A549 (cell line): ENCODE results near the gene GABRA5. TPM values are rescaled to one million over a fixed set of nuclear protein-coding genes. Genes with fewer than 3 reads are reported as not detected.

Experiments used
- ATAC-seq, 2 experiments: fragments of 200-7000 bp in 1 of 2; fragments of >200 bp in 1 of 2; cut with Nextera tagmentation in 1 of 2; cut with Tn5 transposase in 1 of 2; 3 replicates each; pipeline versions ENCODE4 v1.8.0 to v1.9.1; 2018 to 2020; ENCODE audit warnings: mild to moderate bottlenecking in 1 of 2, moderate library complexity in 1 of 2
- CTCF ChIA-PET: fragments of 300-600 bp; sonication (Branson Sonifier 250); formaldehyde crosslinking; extraction: SDS; loops from one replicate; lab custom pipeline; 2021; ENCODE audit warnings: antibody characterized with exemption, inconsistent platforms; lab: Yijun Ruan, JAX
- POLR2A ChIA-PET: fragments of 350-600 bp; formaldehyde crosslinking; extraction: SDS; loops from one replicate; lab custom pipeline; 2021; ENCODE audit warnings: antibody characterized with exemption, inconsistent platforms; lab: Yijun Ruan, JAX
- DNase-seq, 2 experiments: peaks; one replicate each; pipeline versions ENCODE4 v3.0.0 to v3.0.0-alpha.2; 2011 to 2016; ENCODE audit warnings: low read depth in 1 of 2, low spot score in 1 of 2
- FAIRE-seq: peaks from 2 replicates; lab custom pipeline; 2011; peaks lifted over from hg19 to GRCh38; lab: Jason Lieb, UNC
- H3K27ac ChIP-seq, 2 experiments: fragments of >200 bp; sonication (Bioruptor Twin); formaldehyde crosslinking; 3 replicates each; pipeline ENCODE4 v1.5.1; 2016 to 2017
- H3K4me1 ChIP-seq: fragments of >200 bp; sonication (Bioruptor Twin); formaldehyde crosslinking; 3 replicates; pipeline ENCODE4 v1.6.1; 2016
- H3K4me2 ChIP-seq: fragments of >200 bp; sonication (Bioruptor Twin); formaldehyde crosslinking; 3 replicates; pipeline ENCODE4 v1.6.1; 2016
- H3K4me3 ChIP-seq: fragments of >200 bp; sonication (Bioruptor Twin); formaldehyde crosslinking; 3 replicates; pipeline ENCODE4 v1.5.1; 2016
- H3K9me3 ChIP-seq: fragments of >200 bp; sonication (Bioruptor Twin); formaldehyde crosslinking; 3 replicates; pipeline ENCODE4 v1.6.1; 2016
- CHD2 ChIP-seq: fragments of 150-350 bp; IDR thresholded peaks from 2 replicates; pipeline ENCODE4 v1.6.1; 2014; ENCODE audit warnings: low read length; ENCODE audit not compliant: partially characterized antibody
- EHMT2 ChIP-seq: fragments of 200-600 bp; sonication (generic); IDR thresholded peaks from 2 replicates; pipeline ENCODE4 v1.6.1; 2016; ENCODE audit warnings: antibody characterized with exemption, low read depth, mild to moderate bottlenecking, moderate library complexity
- HES2 ChIP-seq: fragments of >200 bp; sonication (Bioruptor Twin); formaldehyde crosslinking; IDR thresholded peaks from 2 replicates; pipeline ENCODE4 v1.6.1; 2016
- HOXA7 ChIP-seq: fragments of 250-450 bp; sonication (Bioruptor Pico); IDR thresholded peaks from 2 replicates; pipeline ENCODE4 v1.5.0; 2020; ENCODE audit warnings: mild to moderate bottlenecking, moderate library complexity
- HOXB5 ChIP-seq: fragments of 250-450 bp; sonication (Bioruptor Pico); IDR thresholded peaks from 2 replicates; pipeline ENCODE4 v1.5.0; 2020; ENCODE audit warnings: mild to moderate bottlenecking, moderate library complexity
- MAFK ChIP-seq: fragments of 450-650 bp; IDR thresholded peaks from 2 replicates; pipeline ENCODE4 v1.6.1; 2014; ENCODE audit not compliant: partially characterized antibody
- NFE2L2 ChIP-seq: fragments of 150-350 bp; conservative IDR thresholded peaks from 2 replicates; pipeline ENCODE4 v1.6.1; 2014; ENCODE audit warnings: low read length
- RAD21 ChIP-seq, 2 experiments: fragments of >200 bp in 1 of 2; sonication (Bioruptor Twin) in 1 of 2; formaldehyde crosslinking in 1 of 2; IDR thresholded peaks in 1 of 2; conservative IDR thresholded peaks in 1 of 2; 2 replicates in 1 of 2; 3 replicates in 1 of 2; pipeline ENCODE4 v1.6.1; 2012 to 2018; ENCODE audit warnings: inconsistent platforms in 1 of 2
- RARB ChIP-seq: fragments of 250-450 bp; sonication (Bioruptor Pico); IDR thresholded peaks from 2 replicates; pipeline ENCODE4 v1.8.0; 2021; ENCODE audit warnings: mild to moderate bottlenecking, moderate library complexity
- RCOR1 ChIP-seq: fragments of 150-350 bp; IDR thresholded peaks from 2 replicates; pipeline ENCODE4 v1.6.1; 2014; ENCODE audit warnings: antibody characterized with exemption, low read length, low read depth
- SMC3 ChIP-seq: fragments of >200 bp; sonication (Bioruptor Twin); formaldehyde crosslinking; IDR thresholded peaks from 3 replicates; pipeline ENCODE4 v1.6.1; 2018; ENCODE audit warnings: inconsistent platforms
- TFCP2L1 ChIP-seq: fragments of 250-450 bp; sonication (Bioruptor Pico); IDR thresholded peaks from 2 replicates; pipeline ENCODE4 v1.5.0; 2021; ENCODE audit warnings: mild to moderate bottlenecking
- TP53 ChIP-seq: fragments of 250-450 bp; sonication (Bioruptor Pico); IDR thresholded peaks from 2 replicates; pipeline ENCODE4 v1.5.0; 2021; ENCODE audit warnings: mild to moderate bottlenecking, moderate library complexity
- ZNF302 ChIP-seq: fragments of 250-450 bp; sonication (Bioruptor Pico); IDR thresholded peaks from 2 replicates; pipeline ENCODE4 v1.9.0; 2021; ENCODE audit warnings: inconsistent platforms, mild to moderate bottlenecking, moderate library complexity
- WGBS: methylation state at CpG from one replicate; pipeline ENCODE4 v1.1.6; 2017; ENCODE audit errors: missing lambda C conversion rate; 5-methylcytosine and 5-hydroxymethylcytosine counted together
- polyA plus RNA-seq, 4 experiments: library from polyadenylated mRNA; depleted of rRNA in 3 of 4; stranded (reverse); fragments of >200 nt; fragmentation: RNase III in 1 of 4; extraction: RNeasy Plus Mini Kit Qiagen cat#74134 plus additional on column Dnase treatment in 1 of 4; gene quantifications; 2 replicates in 3 of 4; 3 replicates in 1 of 4; pipeline ENCODE4 v1.2.3, GENCODE V29; 2011 to 2017
- TF ChIP-seq, protein P1 (sequence below): fragments of 450-650 bp; IDR thresholded peaks from 2 replicates; pipeline ENCODE4 v1.6.1; 2014; ENCODE audit warnings: antibody characterized with exemption
- TF ChIP-seq, protein P2 (sequence below): fragments of >200 bp; sonication (Bioruptor Twin); formaldehyde crosslinking; IDR thresholded peaks from 3 replicates; pipeline ENCODE4 v1.5.1; 2016

Gene GABRA5
- polyA plus RNA-seq, 2 of the 4 experiments (the other 2 are of a cell fraction) = 89.1 to 91.7 TPM

DNA sequence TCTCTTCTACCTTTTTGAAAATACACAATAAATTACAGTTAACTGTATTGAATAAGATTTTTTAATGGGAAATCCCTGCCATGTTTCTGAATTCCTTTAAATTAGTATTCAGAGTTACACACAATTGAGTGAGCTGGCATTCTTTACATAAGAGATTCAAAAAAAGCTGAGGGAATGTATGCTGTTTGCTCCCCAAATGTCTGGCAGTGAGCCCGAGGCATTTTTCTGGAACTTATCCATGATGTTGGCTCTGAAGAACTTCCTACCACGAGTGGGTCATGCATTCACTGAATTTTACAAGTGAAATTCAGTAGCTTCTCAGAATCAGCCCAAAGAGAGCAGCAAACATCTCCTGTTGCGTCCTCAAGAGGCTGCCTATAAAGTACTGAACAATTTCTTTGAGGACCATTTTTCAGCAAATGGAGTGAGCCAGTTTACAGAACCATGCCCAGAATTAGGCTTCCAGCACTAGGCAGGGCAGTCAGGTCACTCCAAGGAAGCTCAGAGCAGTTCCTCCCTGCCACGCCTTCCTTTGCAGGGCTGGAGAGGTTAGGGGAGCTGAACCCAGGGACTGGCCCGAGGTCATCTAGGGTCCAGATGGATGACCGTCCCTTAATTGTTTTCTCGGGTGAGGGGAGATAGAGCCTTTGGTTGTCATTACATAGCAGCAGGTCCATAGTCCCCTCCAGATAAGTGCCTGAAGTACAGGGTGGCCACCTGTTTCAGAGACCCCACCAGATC is 21.2 kb downstream of the GABRA5 start:
- TF ChIP-seq HOXA7 (CRISPR knock-in tag) (no peak), EHMT2 (no peak), HOXB5 (no peak), TP53 (CRISPR knock-in tag) (no peak)
- TF ChIP-seq, all 56 proteins: peak for 0
- DNase-seq = peak in 1 of 2 experiments; percentile 0
- 35% methylated on average over 7 of the region's 7 CpGs for WGBS
- peak overlapping the region; percentile 10; the same call in 1 of the 3 replicates for H3K4me2 ChIP-seq
- CTCF ChIA-PET = interaction anchor here (1.1 to 1.8 kb wide), 5 partner anchors 9 to 1236 kb away, joined by 3 to 6 read pairs (median 3); partner anchors contain the start of gene GABRG3
- no peaks in the 10 kb centered on the region for H3K9me3 ChIP-seq
- H3K4me1 ChIP-seq = peaks cover 20% of the 10 kb centered on the region
- POLR2A ChIA-PET = interaction anchor here (1.1 kb wide), 1 partner anchor 8 kb away, joined by 3 read pairs; no protein-coding TSS in a partner anchor
- no peak overlapping the region for H3K4me3 ChIP-seq
- ATAC-seq = peak; percentile 19 to 20; a peak in 3 of 6 replicates
- no peak overlapping the region for H3K27ac ChIP-seq
- FAIRE-seq = no peak

- Histone ChIP-seq H3K27ac (no peak overlapping the region), H3K4me1 (peaks cover 20% of the 10 kb centered on the region), H3K4me2 (peak overlapping the region; percentile 54), H3K4me3 (no peak overlapping the region), H3K9me3 (no peaks in the 10 kb centered on the region)
- ATAC-seq = peak; percentile 22 to 47; a peak in 4 of 6 replicates
- 43% methylated on average over 8 of the region's 8 CpGs for WGBS
- no peak for TF ChIP-seq HES2
- no peak for TF ChIP-seq CHD2
- no peak for TF ChIP-seq TFCP2L1
- TF ChIP-seq NFE2L2 = no peak
- no peak for TF ChIP-seq RARB (CRISPR knock-in tag)
- TF ChIP-seq ZNF302 (CRISPR knock-in tag) = no peak
- TF ChIP-seq, protein P1, sequence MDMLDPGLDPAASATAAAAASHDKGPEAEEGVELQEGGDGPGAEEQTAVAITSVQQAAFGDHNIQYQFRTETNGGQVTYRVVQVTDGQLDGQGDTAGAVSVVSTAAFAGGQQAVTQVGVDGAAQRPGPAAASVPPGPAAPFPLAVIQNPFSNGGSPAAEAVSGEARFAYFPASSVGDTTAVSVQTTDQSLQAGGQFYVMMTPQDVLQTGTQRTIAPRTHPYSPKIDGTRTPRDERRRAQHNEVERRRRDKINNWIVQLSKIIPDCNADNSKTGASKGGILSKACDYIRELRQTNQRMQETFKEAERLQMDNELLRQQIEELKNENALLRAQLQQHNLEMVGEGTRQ = peak; percentile 16; the same call in 1 of the 2 replicates
- FAIRE-seq = no peak
- CTCF ChIA-PET = interaction anchor here (1.1 to 3.5 kb wide), 20 partner anchors 9 to 1235 kb away, joined by 3 to 30 read pairs (median 4); partner anchors contain the start of gene GABRG3
- DNase-seq = peak in 1 of 2 experiments; percentile 1
- POLR2A ChIA-PET = interaction anchor here (1.1 kb wide), 1 partner anchor 8 kb away, joined by 3 read pairs; no protein-coding TSS in a partner anchor
These were observed 21.9 kb downstream of the GABRA5 start for GRCh38 chr15:26888761-26889160.

DNA sequence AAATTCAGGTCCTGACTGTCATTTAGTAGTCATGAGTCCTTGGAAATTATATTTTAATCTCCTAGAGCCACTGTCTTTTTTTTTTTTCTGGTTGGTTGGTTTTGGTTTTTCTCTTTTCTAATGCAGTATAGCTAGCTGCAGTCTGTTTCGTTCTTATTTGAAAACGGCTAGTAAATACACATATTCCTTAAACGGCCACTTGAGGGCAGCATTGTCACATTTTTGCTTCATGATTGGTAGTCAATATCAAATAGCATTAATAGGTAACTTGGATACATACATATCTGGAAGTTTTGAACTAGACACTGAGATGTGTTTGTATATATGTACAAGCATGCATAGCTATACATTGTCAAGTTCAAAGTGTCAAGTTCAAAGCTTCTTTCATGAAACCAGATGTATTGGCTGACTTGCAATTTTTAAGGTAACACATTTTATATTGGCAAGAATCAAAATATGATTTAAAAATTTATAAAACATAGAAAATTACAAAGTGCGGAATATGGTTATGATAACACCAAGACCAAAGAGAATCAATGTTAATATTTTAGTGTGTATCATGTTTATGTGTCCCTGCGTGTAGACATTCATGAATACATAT is 22.5 kb downstream of the GABRA5 start:
- peak in 1 of 2 experiments; percentile 35; a peak in 2 of 6 replicates for ATAC-seq
- Histone ChIP-seq H3K27ac (no peak overlapping the region), H3K4me2 (peak overlapping the region; percentile 54), H3K4me3 (no peak overlapping the region), H3K9me3 (no peaks in the 10 kb centered on the region), H3K4me1 (peaks cover 20% of the 10 kb centered on the region)
- peak; percentile 98 for FAIRE-seq
- whole genome bisulfite sequencing = 29% methylated on average over 5 of the region's 5 CpGs
- peak; percentile 48 to 82 for DNase-seq
- ChIA-PET POLR2A (interaction anchor here (0.7 to 1.1 kb wide), 2 partner anchors 9 to 1180 kb away, joined by 3 to 4 read pairs; no protein-coding TSS in a partner anchor), CTCF (interaction anchor here (0.9 to 3.5 kb wide), 24 partner anchors 9 to 1348 kb away, joined by 3 to 30 read pairs (median 4); partner anchors contain the start of gene GABRG3)
- TF ChIP-seq HOXB5 (no peak), SMC3 (peak; percentile 56; the same call in 2 of the 3 replicates), RAD21 (conservative IDR thresholded peaks at IDR 0.05 in 1 of 2, IDR thresholded peaks at IDR 0.05 in 1 of 2) (peak; percentile 80 to 84), RCOR1 (no peak), MAFK (peak; percentile 61)
- TF ChIP-seq, protein P2, sequence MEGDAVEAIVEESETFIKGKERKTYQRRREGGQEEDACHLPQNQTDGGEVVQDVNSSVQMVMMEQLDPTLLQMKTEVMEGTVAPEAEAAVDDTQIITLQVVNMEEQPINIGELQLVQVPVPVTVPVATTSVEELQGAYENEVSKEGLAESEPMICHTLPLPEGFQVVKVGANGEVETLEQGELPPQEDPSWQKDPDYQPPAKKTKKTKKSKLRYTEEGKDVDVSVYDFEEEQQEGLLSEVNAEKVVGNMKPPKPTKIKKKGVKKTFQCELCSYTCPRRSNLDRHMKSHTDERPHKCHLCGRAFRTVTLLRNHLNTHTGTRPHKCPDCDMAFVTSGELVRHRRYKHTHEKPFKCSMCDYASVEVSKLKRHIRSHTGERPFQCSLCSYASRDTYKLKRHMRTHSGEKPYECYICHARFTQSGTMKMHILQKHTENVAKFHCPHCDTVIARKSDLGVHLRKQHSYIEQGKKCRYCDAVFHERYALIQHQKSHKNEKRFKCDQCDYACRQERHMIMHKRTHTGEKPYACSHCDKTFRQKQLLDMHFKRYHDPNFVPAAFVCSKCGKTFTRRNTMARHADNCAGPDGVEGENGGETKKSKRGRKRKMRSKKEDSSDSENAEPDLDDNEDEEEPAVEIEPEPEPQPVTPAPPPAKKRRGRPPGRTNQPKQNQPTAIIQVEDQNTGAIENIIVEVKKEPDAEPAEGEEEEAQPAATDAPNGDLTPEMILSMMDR = peak; percentile 91
